Activated CD4-positive, alpha-beta T cell treated with anti-CD3 and anti-CD28 coated beads, Interleukin-2, amount 50 U/mL, for 1 hour (primary cell): ENCODE data around the gene GOLGA8A.
"Not testable (repeated sequence)": the region's sequence is repeated elsewhere in the genome, so short reads cannot be mapped to it uniquely, and the experiment has no call there.

ENCODE experiments used
- DNase-seq: peaks from one replicate; pipeline ENCODE4 v3.0.0-alpha.2; 2020

GOLGA8A gene

GRCh38 chr15:34408973-34409372 lies 28.6 kb downstream of the GOLGA8A start:
- DNase-seq: not testable (repeated sequence)

GRCh38 chr15:34403899-34404298 lies 33.7 kb downstream of the GOLGA8A start:
- DNase-seq: not testable (repeated sequence)

DNA sequence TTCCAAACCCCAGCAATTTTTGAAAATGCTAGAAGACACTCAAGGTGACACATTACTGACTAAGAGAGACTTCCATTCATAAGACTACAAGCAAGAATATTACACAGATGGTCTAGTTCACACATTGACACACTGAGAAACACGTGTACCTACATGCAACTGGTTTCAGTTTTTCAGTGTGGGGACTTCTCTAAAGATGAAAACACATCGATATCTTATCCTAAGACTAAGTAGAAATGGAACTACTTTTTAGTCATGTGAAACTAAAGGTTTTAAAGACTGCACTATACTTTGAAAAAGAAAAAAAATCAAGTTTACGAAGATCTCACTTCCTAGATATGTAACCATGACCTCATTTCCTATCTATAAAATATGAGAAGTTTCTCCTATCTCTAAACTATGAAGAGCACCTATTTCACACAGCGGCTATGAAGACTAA lies 34.4 kb downstream of the GOLGA8A start:
- not testable (repeated sequence) for DNase-seq

- not testable (repeated sequence) for DNase-seq
Measured at GRCh38 chr15:34397637-34398259, 39.9 kb downstream of the GOLGA8A start.

DNA sequence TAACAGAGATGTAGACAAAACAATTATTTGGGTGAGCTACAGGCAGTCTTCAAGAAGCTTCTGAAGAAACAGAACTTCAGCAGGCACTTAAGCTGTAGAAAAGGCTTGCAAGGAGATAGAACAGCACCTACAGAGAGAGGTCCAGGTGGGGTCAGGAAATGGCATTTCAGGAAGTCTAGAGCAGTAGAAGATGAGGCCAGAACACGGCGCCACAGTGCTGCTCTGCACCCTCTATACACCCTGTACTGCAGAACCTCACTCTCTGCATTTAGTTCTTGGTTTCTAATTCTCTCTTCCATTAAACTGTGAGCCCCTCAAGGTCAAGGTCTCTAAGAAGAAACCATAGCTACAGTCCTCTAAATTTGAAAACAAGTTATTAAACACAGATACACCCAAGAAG lies 44.6 kb downstream of the GOLGA8A start:
- DNase-seq: not testable (repeated sequence)

- DNase-seq: not testable (repeated sequence)
Measured at GRCh38 chr15:34389594-34390086, 48.0 kb downstream of the GOLGA8A start.
